ENCODE measurements around the gene INSR. TPM values are rescaled to one million over a fixed set of nuclear protein-coding genes. Genes with fewer than 3 reads are reported as not detected.

INSR gene
- total RNA-seq, 1 donor from 2014 or later: 7.9 TPM

DNA sequence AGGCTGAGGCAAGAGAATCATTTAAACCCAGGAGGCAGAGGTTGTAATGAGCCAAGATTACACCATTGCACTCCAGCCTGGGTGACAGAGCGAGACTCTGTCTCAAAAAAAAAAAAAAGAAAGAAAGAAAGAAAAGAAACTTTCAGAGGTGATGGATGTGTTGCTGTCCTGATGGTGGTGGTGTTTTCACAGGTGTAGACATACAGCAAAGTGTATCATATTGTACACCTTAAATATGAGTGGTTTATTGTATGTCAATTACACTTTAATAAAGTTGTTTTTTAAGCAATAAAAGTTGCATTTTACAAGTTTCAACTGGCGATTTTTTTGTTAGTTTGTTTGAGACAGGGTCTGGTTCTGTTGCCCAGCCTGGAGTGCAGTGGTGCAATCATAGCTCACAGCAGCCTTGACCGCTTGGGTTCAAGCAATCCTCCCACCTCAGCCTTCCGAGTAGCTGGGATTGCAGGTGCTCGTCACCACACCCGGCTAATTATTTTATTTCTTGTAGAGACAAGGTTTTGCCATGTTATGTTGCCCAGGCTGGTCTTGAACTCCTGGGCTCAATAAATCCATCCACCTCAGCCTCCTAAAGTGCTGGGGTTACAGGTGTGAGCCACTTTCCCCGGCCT is 13.5 kb upstream of the INSR start:
- DNase-seq (ENCODE audit: low read depth) (no peak), FAIRE-seq (no peak)
- H3K4me1 ChIP-seq (ENCODE audit: insufficient read depth, low read length): no peaks in the 10 kb centered on the region
- H3K9me3 Mint-ChIP-seq (ENCODE audit: unreplicated experiment): no peaks in the 10 kb centered on the region
- no peak overlapping the region for H3K27ac Mint-ChIP-seq (ENCODE audit: unreplicated experiment)
- H3K79me2 ChIP-seq (ENCODE audit: insufficient read depth, low read length): no peaks in the 10 kb centered on the region
- no peak overlapping the region for H3K9ac ChIP-seq (ENCODE audit: low read length)
- H3K4me3 Mint-ChIP-seq (ENCODE audit: unreplicated experiment): no peak overlapping the region
- H3K36me3 ChIP-seq (ENCODE audit: insufficient read depth, low read length): no peaks in the 10 kb centered on the region
- H3K9me3 ChIP-seq (ENCODE audit: insufficient read depth, low read depth, low read length): no peaks in the 10 kb centered on the region
- no peak overlapping the region for H3K4me3 ChIP-seq (ENCODE audit: insufficient read depth, low read depth, low read length)
- no peaks in the 10 kb centered on the region for H3K4me1 Mint-ChIP-seq (ENCODE audit: low read depth, unreplicated experiment)
- no peaks in the 10 kb centered on the region for H4K20me1 ChIP-seq (ENCODE audit: insufficient read depth, low read length)
- no peaks in the 10 kb centered on the region for H3K27me3 ChIP-seq (ENCODE audit: insufficient read depth, low read length)
- H3K4me2 ChIP-seq (ENCODE audit: low read length): no peak overlapping the region
- H3K27me3 Mint-ChIP-seq (ENCODE audit: low read depth, unreplicated experiment): peaks cover 5% of the 10 kb centered on the region
- no peak overlapping the region for H2AFZ ChIP-seq (ENCODE audit: low read depth, low read length)
- no peak for TF ChIP-seq EZH2 (IDR thresholded peaks at IDR 0.05; ENCODE audit: insufficient read depth, low read length)
- TF ChIP-seq CTCF (IDR thresholded peaks at IDR 0.05; ENCODE audit: insufficient read depth, low read depth, low read length): no peak
- no peaks in the 10 kb centered on the region for H3K36me3 Mint-ChIP-seq (ENCODE audit: low read depth, unreplicated experiment)
- H3K27ac ChIP-seq (ENCODE audit: low read depth, low read length): no peak overlapping the region

DNA sequence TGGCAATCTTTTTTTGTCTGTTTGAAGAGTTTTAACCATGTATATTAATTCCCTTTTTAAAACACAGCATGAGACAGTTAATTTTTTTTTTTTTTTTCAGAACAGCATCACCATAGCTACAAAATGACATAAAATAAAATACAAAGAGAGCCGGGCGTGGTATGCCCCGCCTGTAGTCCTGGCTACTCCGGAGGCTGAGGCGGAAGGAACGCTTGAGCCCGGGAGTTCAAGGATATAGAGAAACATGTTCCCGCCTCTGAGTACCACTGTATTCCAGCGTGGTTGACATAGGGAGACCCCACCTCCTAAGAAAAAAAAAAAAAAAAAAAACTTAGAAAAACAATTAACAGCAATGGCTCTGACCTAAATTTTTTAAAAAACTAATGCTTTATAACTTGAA is 10.0 kb upstream of the INSR start:
- FAIRE-seq (no peak), DNase-seq (ENCODE audit: low read depth) (no peak)
- H3K4me1 ChIP-seq (ENCODE audit: insufficient read depth, low read length): no peaks in the 10 kb centered on the region
- Mint-ChIP-seq H3K4me1 (ENCODE audit: low read depth, unreplicated experiment) (no peaks in the 10 kb centered on the region), H3K27me3 (ENCODE audit: low read depth, unreplicated experiment) (peaks cover 9% of the 10 kb centered on the region), H3K4me3 (ENCODE audit: unreplicated experiment) (no peak overlapping the region), H3K9me3 (ENCODE audit: unreplicated experiment) (no peaks in the 10 kb centered on the region), H3K27ac (ENCODE audit: unreplicated experiment) (no peak overlapping the region), H3K36me3 (ENCODE audit: low read depth, unreplicated experiment) (no peaks in the 10 kb centered on the region)
- no peaks in the 10 kb centered on the region for H3K36me3 ChIP-seq (ENCODE audit: insufficient read depth, low read length)
- no peaks in the 10 kb centered on the region for H3K79me2 ChIP-seq (ENCODE audit: insufficient read depth, low read length)
- H4K20me1 ChIP-seq (ENCODE audit: insufficient read depth, low read length): no peaks in the 10 kb centered on the region
- H3K27me3 ChIP-seq (ENCODE audit: insufficient read depth, low read length): no peaks in the 10 kb centered on the region
- H3K9ac ChIP-seq (ENCODE audit: low read length): no peak overlapping the region
- no peaks in the 10 kb centered on the region for H3K9me3 ChIP-seq (ENCODE audit: insufficient read depth, low read depth, low read length)
- no peak overlapping the region for H3K4me2 ChIP-seq (ENCODE audit: low read length)
- no peak overlapping the region for H3K4me3 ChIP-seq (ENCODE audit: insufficient read depth, low read depth, low read length)
- H3K27ac ChIP-seq (ENCODE audit: low read depth, low read length): no peak overlapping the region
- no peak overlapping the region for H2AFZ ChIP-seq (ENCODE audit: low read depth, low read length)
- TF ChIP-seq CTCF (IDR thresholded peaks at IDR 0.05; ENCODE audit: insufficient read depth, low read depth, low read length) (no peak), EZH2 (IDR thresholded peaks at IDR 0.05; ENCODE audit: insufficient read depth, low read length) (no peak)

GRCh38 chr19:7303470-7303869 is 9.3 kb upstream of the INSR start:
- H3K9ac ChIP-seq (ENCODE audit: low read length): no peak overlapping the region
- H3K27me3 ChIP-seq (ENCODE audit: insufficient read depth, low read length): peaks cover 3% of the 10 kb centered on the region
- no peak overlapping the region for H3K27ac Mint-ChIP-seq (ENCODE audit: unreplicated experiment)
- H3K4me1 Mint-ChIP-seq (ENCODE audit: low read depth, unreplicated experiment): no peaks in the 10 kb centered on the region
- no peaks in the 10 kb centered on the region for H3K36me3 Mint-ChIP-seq (ENCODE audit: low read depth, unreplicated experiment)
- no peak overlapping the region for H3K27ac ChIP-seq (ENCODE audit: low read depth, low read length)
- H3K4me3 Mint-ChIP-seq (ENCODE audit: unreplicated experiment): no peak overlapping the region
- no peaks in the 10 kb centered on the region for H3K4me1 ChIP-seq (ENCODE audit: insufficient read depth, low read length)
- FAIRE-seq (no peak), DNase-seq (ENCODE audit: low read depth) (no peak)
- no peaks in the 10 kb centered on the region for H4K20me1 ChIP-seq (ENCODE audit: insufficient read depth, low read length)
- H3K36me3 ChIP-seq (ENCODE audit: insufficient read depth, low read length): no peaks in the 10 kb centered on the region
- H3K9me3 Mint-ChIP-seq (ENCODE audit: unreplicated experiment): no peaks in the 10 kb centered on the region
- TF ChIP-seq EZH2 (IDR thresholded peaks at IDR 0.05; ENCODE audit: insufficient read depth, low read length): no peak
- TF ChIP-seq CTCF (IDR thresholded peaks at IDR 0.05; ENCODE audit: insufficient read depth, low read depth, low read length): no peak
- H3K9me3 ChIP-seq (ENCODE audit: insufficient read depth, low read depth, low read length): no peaks in the 10 kb centered on the region
- H3K27me3 Mint-ChIP-seq (ENCODE audit: low read depth, unreplicated experiment): peaks cover 9% of the 10 kb centered on the region
- no peaks in the 10 kb centered on the region for H3K79me2 ChIP-seq (ENCODE audit: insufficient read depth, low read length)
- no peak overlapping the region for H2AFZ ChIP-seq (ENCODE audit: low read depth, low read length)
- no peak overlapping the region for H3K4me2 ChIP-seq (ENCODE audit: low read length)
- no peak overlapping the region for H3K4me3 ChIP-seq (ENCODE audit: insufficient read depth, low read depth, low read length)

Measured in astrocyte (in vitro differentiated cells and primary cell).